ENCODE measurements around the gene SNX8.

DNA sequence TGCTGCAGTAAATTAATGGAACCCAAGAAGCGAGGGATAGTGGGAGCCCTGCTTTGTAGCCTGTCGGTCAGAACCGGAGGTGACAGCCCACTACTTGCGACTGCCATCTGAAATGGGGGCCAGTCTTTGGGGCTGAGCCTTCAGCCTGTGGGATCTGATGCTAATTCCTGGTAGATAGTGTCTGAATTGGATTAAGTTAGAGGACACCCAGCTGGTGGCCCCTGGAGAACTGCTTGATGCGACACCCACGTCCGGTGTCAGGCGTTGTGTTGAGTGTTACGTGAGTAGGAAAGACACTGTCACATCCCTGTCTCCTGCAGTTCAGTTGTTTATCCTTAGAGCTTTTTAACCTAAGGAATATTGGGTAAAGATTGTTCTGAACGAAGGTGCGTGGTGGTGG, 45.4 kb upstream of the SNX8 start:
- TF ChIP-seq, protein P1, sequence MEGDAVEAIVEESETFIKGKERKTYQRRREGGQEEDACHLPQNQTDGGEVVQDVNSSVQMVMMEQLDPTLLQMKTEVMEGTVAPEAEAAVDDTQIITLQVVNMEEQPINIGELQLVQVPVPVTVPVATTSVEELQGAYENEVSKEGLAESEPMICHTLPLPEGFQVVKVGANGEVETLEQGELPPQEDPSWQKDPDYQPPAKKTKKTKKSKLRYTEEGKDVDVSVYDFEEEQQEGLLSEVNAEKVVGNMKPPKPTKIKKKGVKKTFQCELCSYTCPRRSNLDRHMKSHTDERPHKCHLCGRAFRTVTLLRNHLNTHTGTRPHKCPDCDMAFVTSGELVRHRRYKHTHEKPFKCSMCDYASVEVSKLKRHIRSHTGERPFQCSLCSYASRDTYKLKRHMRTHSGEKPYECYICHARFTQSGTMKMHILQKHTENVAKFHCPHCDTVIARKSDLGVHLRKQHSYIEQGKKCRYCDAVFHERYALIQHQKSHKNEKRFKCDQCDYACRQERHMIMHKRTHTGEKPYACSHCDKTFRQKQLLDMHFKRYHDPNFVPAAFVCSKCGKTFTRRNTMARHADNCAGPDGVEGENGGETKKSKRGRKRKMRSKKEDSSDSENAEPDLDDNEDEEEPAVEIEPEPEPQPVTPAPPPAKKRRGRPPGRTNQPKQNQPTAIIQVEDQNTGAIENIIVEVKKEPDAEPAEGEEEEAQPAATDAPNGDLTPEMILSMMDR (IDR thresholded peaks at IDR 0.05) = no peak
- no peak for TF ChIP-seq POLR2A (IDR thresholded peaks at IDR 0.05)
